ENCODE measurements around the gene SLC35F5.
"Not testable (repeated sequence)": the region's sequence is repeated elsewhere in the genome, so short reads cannot be mapped to it uniquely, and the experiment has no call there.

- TF ChIP-seq CTCF (optimal IDR thresholded peaks at IDR 0.05 in 1 of 3, IDR thresholded peaks at IDR 0.05 in 1 of 3, conservative IDR thresholded peaks at IDR 0.05 in 1 of 3; ENCODE audit: extremely low read depth in 1 of 3, insufficient read depth in 2 of 3, low read length in 3 of 3); EZH2 (IDR thresholded peaks at IDR 0.05; ENCODE audit: low read length): not testable (repeated sequence)
These were observed 52.0 kb downstream of the SLC35F5 start for GRCh38 chr2:113704300-113704993.
